Measurements from ENCODE around the gene OCRL.
"Not testable (repeated sequence)": the region's sequence is repeated elsewhere in the genome, so short reads cannot be mapped to it uniquely, and the experiment has no call there.

OCRL gene

GRCh38 chrX:129534816-129535578, 5.1 kb upstream of the OCRL start:
- no peak for DNase-seq (ENCODE audit: low read depth in 2 of 2)

GRCh38 chrX:129540722-129541184, 694 bp downstream of the OCRL start:
- no peak for DNase-seq (ENCODE audit: low read depth in 2 of 2)

- DNase-seq (ENCODE audit: low read depth in 2 of 2): no peak
These were observed 4.7 kb downstream of the OCRL start for GRCh38 chrX:129544780-129545179.

GRCh38 chrX:129545408-129545807, 5.3 kb downstream of the OCRL start:
- no peak for DNase-seq (ENCODE audit: low read depth in 2 of 2)

GRCh38 chrX:129549124-129549523, 9.1 kb downstream of the OCRL start:
- no peak for DNase-seq (ENCODE audit: low read depth in 2 of 2)

GRCh38 chrX:129553619-129554288, 13.7 kb downstream of the OCRL start:
- no peak for DNase-seq (ENCODE audit: low read depth in 2 of 2)

- DNase-seq (ENCODE audit: low read depth in 2 of 2): not testable (repeated sequence)
These were observed 14.8 kb downstream of the OCRL start for GRCh38 chrX:129554816-129555215.

- DNase-seq (ENCODE audit: low read depth in 2 of 2): no peak
These were observed 16.8 kb downstream of the OCRL start for GRCh38 chrX:129556806-129557315.

GRCh38 chrX:129557844-129558480, 17.9 kb downstream of the OCRL start:
- no peak for DNase-seq (ENCODE audit: low read depth in 2 of 2)

- DNase-seq (ENCODE audit: low read depth in 2 of 2): no peak
These were observed 19.7 kb downstream of the OCRL start for GRCh38 chrX:129559783-129560182.

- DNase-seq (ENCODE audit: low read depth in 2 of 2): no peak
These were observed 21.4 kb downstream of the OCRL start for GRCh38 chrX:129561453-129561852.

- DNase-seq (ENCODE audit: low read depth in 2 of 2): not testable (repeated sequence)
These were observed 24.3 kb downstream of the OCRL start for GRCh38 chrX:129564345-129564744.

GRCh38 chrX:129565046-129565650, 25.1 kb downstream of the OCRL start:
- no peak for DNase-seq (ENCODE audit: low read depth in 2 of 2)

- no peak for DNase-seq (ENCODE audit: low read depth in 2 of 2)
These were observed 26.0 kb downstream of the OCRL start for GRCh38 chrX:129566073-129566472.

GRCh38 chrX:129568349-129568748, 28.3 kb downstream of the OCRL start:
- DNase-seq (ENCODE audit: low read depth in 2 of 2): no peak

- no peak for DNase-seq (ENCODE audit: low read depth in 2 of 2)
These were observed 32.4 kb downstream of the OCRL start for GRCh38 chrX:129572422-129572821.

GRCh38 chrX:129573652-129574051, 33.6 kb downstream of the OCRL start:
- not testable (repeated sequence) for DNase-seq (ENCODE audit: low read depth in 2 of 2)

GRCh38 chrX:129574214-129574613, 34.2 kb downstream of the OCRL start:
- no peak for DNase-seq (ENCODE audit: low read depth in 2 of 2)

GRCh38 chrX:129576539-129576938, 36.5 kb downstream of the OCRL start:
- DNase-seq (ENCODE audit: low read depth in 2 of 2): no peak

- no peak for DNase-seq (ENCODE audit: low read depth in 2 of 2)
These were observed 37.4 kb downstream of the OCRL start for GRCh38 chrX:129577473-129577872.

GRCh38 chrX:129577877-129578276, 37.8 kb downstream of the OCRL start:
- DNase-seq (ENCODE audit: low read depth in 2 of 2): no peak

- no peak for DNase-seq (ENCODE audit: low read depth in 2 of 2)
These were observed 41.8 kb downstream of the OCRL start for GRCh38 chrX:129581904-129582303.

Data from stimulated activated CD8-positive, alpha-beta memory T cell treated with anti-CD3 and anti-CD28 coated beads, Interleukin-15, amount 100 ng/mL, for 48 hours (primary cell).